HepG2 (cell line): ENCODE results near the gene ITGA7.

ENCODE experiments used
- ARNTL ChIP-seq: sonication (generic); formaldehyde crosslinking; IDR thresholded peaks from 2 replicates; pipeline ENCODE4 v1.4.0; 2020; ENCODE audit warnings: mild to moderate bottlenecking, missing genetic modification reagents
- HMGXB3 ChIP-seq: sonication (generic); formaldehyde crosslinking; IDR thresholded peaks from 2 replicates; pipeline ENCODE4 v1.4.0; 2020; ENCODE audit warnings: missing genetic modification reagents, borderline replicate concordance
- SP1 ChIP-seq, 2 experiments: fragments of 450-650 bp in 1 of 2; sonication (generic) in 1 of 2; formaldehyde crosslinking in 1 of 2; IDR thresholded peaks; 2 replicates each; pipeline versions ENCODE4 v1.4.0 to v1.6.1; 2016 to 2020; ENCODE audit warnings: missing genetic modification reagents in 1 of 2
- ZNF629 ChIP-seq: sonication (generic); formaldehyde crosslinking; conservative IDR thresholded peaks from 2 replicates; pipeline ENCODE4 v1.5.0; 2020; ENCODE audit warnings: missing genetic modification reagents
- TF ChIP-seq, protein P1 (sequence below): sonication (generic); formaldehyde crosslinking; IDR thresholded peaks from 2 replicates; pipeline ENCODE4 v1.5.0; 2020; ENCODE audit warnings: mild to moderate bottlenecking, missing genetic modification reagents, moderate library complexity

DNA sequence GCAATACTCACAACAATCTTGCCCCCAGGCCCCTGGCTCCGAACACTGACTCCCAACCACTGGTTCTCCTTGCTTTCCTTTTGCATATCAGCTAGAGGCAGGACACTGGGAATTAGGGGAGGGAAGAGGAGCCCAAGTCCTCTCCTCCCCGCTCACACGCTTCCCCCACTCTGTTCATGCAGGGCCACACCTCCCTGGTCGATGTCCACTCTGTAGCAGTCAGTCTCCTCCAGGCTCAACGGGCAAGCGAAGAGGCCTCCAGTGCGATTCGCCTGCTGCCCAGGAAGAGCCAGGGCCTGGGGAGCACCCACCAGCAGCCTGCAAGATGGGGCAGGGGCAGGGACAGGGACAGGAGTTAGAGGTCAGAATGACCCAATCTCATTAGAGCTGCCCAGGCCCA, 4.8 kb downstream of the ITGA7 start:
- TF ChIP-seq SP1 (IDR thresholded peaks at IDR 0.05) (no peak), SP1 (CRISPR knock-in tag; IDR thresholded peaks at IDR 0.05) (no peak), HMGXB3 (CRISPR knock-in tag) (no peak), ZNF629 (CRISPR knock-in tag) (no peak), ARNTL (CRISPR knock-in tag) (no peak)
- TF ChIP-seq, protein P1, sequence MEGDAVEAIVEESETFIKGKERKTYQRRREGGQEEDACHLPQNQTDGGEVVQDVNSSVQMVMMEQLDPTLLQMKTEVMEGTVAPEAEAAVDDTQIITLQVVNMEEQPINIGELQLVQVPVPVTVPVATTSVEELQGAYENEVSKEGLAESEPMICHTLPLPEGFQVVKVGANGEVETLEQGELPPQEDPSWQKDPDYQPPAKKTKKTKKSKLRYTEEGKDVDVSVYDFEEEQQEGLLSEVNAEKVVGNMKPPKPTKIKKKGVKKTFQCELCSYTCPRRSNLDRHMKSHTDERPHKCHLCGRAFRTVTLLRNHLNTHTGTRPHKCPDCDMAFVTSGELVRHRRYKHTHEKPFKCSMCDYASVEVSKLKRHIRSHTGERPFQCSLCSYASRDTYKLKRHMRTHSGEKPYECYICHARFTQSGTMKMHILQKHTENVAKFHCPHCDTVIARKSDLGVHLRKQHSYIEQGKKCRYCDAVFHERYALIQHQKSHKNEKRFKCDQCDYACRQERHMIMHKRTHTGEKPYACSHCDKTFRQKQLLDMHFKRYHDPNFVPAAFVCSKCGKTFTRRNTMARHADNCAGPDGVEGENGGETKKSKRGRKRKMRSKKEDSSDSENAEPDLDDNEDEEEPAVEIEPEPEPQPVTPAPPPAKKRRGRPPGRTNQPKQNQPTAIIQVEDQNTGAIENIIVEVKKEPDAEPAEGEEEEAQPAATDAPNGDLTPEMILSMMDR (CRISPR knock-in tag) = no peak
